Omental fat pad (tissue), 4 donors: ENCODE measurements around the gene NMB. TPM values are rescaled to one million over a fixed set of nuclear protein-coding genes. Genes with fewer than 3 reads are reported as not detected.

Source experiments
- ATAC-seq: fragments of 150-250 bp; one replicate; pipeline ENCODE4 v1.9.1; 2016; ENCODE audit warnings: mild to moderate bottlenecking, moderate library complexity; ENCODE audit not compliant: low FRiP score
- DNase-seq: peaks from one replicate; pipeline ENCODE4 v3.0.0-alpha.2; 2019; ENCODE audit warnings: low spot score
- CTCF ChIP-seq, 3 donors: fragments of 450-650 bp; IDR thresholded peaks; one replicate each; pipeline ENCODE4 v1.5.1; 2016 to 2017; ENCODE audit warnings: antibody characterized with exemption in 3 of 3, mild to moderate bottlenecking in 3 of 3, moderate library complexity in 2 of 3
- total RNA-seq, 4 donors: library from RNA; depleted of rRNA; stranded (reverse); fragments of >200 nt; gene quantifications; one replicate each; pipeline ENCODE4 v1.1.0, GENCODE V29; 2016

NMB gene
- total RNA-seq, 4 donors from 2014 or later = 18.4 to 89.3 (median 29.9) TPM

- no peak for TF ChIP-seq CTCF (IDR thresholded peaks at IDR 0.05)
- DNase-seq (no peak), ATAC-seq (peak; percentile 84)
Observed at GRCh38 chr15:84633311-84634227, 24.4 kb downstream of the NMB start.

GRCh38 chr15:84631706-84632272 is 26.2 kb downstream of the NMB start:
- DNase-seq (no peak), ATAC-seq (no peak)

GRCh38 chr15:84629033-84629432 is 29.0 kb downstream of the NMB start:
- DNase-seq (no peak), ATAC-seq (no peak)
- no peak for TF ChIP-seq CTCF (IDR thresholded peaks at IDR 0.05)

More at GRCh38 chr15:84631706-84632272, 26.2 kb downstream of the NMB start:
- TF ChIP-seq CTCF (IDR thresholded peaks at IDR 0.05) = no peak

GRCh38 chr15:84625123-84625522 is 32.9 kb downstream of the NMB start:
- no peak for TF ChIP-seq CTCF (IDR thresholded peaks at IDR 0.05)
- no peak for ATAC-seq

GRCh38 chr15:84624359-84624758 is 33.6 kb downstream of the NMB start:
- DNase-seq (no peak), ATAC-seq (no peak)
- TF ChIP-seq CTCF (IDR thresholded peaks at IDR 0.05) = no peak

More at GRCh38 chr15:84625123-84625522, 32.9 kb downstream of the NMB start:
- no peak for DNase-seq

GRCh38 chr15:84621358-84621979 is 36.5 kb downstream of the NMB start:
- DNase-seq (no peak), ATAC-seq (no peak)
- no peak for TF ChIP-seq CTCF (IDR thresholded peaks at IDR 0.05)
